ENCODE results near the gene GATA3.
"Not testable (repeated sequence)": the region's sequence is repeated elsewhere in the genome, so short reads cannot be mapped to it uniquely, and the experiment has no call there.

GATA3 gene

GRCh38 chr10:8054494-8055407 is at the start of gene GATA3:
GATA3 (plus strand) TSS chr10:8054688; CDS start chr10:8055656, 968 bp downstream.
- peak; percentile 53 to 69 (median 61) for DNase-seq (ENCODE audit: low read depth in 3 of 3, low spot score in 1 of 3)

DNA sequence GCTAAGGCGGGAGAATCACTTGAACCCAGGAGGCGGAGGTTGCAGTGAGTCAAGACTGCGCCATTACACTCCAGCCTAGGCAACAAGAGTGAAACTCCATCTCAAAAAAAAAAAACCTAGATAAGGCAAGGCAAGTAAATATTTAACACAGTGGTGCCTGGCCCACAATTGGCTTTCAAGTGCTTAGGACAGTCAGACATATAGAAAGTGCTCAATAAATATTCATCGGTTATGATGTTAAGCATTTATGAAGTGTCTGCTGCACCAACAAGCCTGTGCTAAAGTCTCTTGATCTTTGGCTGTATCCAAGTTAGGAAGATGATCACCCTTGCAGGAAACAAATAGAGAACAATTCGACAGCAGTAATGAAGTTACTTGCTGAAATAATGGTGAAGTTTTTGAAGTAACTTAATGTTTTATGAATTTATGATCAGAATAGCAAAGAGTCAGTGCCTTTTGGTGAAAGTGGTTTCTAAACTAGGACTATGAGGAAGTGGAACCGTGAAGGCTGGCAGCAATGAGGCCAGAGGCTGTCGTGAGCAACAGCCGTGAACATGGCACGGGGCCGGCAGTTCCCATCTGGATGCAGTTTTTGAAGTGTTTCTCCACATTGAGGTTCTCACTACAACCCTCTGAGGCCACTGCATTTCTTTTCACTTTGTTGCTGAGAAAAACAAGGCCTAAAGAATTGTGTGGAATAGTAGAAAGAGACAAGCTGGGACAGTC is 48.1 kb upstream of the GATA3 start:
- no peak for DNase-seq (ENCODE audit: low read depth in 3 of 3, low spot score in 1 of 3)

DNA sequence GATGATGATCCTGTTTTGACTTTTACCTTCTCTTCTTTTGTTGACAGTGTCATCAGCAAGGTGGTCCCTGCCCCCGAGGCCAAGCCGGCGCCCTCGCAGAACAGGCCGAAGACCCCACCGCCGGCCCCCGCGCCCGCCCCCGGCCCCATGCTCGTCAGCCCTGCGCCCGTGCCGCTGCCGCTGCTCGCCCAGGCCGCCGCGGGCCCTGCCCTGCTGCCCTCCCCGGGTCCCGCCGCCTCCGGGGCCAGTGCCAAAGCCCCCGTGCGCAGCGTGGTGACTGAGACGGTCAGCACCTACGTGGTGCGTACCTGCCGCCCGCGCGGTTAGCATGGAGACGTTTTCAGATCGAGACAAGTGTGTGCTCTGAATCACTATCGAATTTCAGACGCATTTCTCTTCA is 45.5 kb upstream of the GATA3 start:
- DNase-seq (ENCODE audit: low read depth in 3 of 3, low spot score in 1 of 3), result no peak

GRCh38 chr10:8013006-8013405 is 41.5 kb upstream of the GATA3 start:
- DNase-seq (ENCODE audit: low read depth in 3 of 3, low spot score in 1 of 3), result no peak

DNA sequence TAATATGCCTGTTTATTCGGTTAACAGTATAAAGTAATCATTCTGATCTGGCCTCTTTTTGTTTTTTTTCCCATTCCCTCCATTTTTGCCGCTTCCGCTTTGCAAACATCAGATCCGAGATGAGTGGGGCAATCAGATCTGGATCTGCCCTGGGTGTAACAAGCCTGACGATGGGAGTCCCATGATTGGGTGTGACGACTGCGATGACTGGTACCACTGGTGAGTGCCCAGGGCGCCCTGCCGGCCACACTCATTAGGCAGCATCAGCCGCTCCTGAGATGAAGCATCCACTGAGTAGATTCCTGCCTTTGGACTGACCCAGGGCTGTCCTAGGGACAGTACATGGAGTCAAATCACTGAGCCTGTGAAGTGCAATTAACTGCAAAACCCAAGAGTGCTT is 40.9 kb upstream of the GATA3 start:
- no peak for DNase-seq (ENCODE audit: low read depth in 3 of 3, low spot score in 1 of 3)

GRCh38 chr10:8014649-8015048 is 39.8 kb upstream of the GATA3 start:
- no peak for DNase-seq (ENCODE audit: low read depth in 3 of 3, low spot score in 1 of 3)

DNA sequence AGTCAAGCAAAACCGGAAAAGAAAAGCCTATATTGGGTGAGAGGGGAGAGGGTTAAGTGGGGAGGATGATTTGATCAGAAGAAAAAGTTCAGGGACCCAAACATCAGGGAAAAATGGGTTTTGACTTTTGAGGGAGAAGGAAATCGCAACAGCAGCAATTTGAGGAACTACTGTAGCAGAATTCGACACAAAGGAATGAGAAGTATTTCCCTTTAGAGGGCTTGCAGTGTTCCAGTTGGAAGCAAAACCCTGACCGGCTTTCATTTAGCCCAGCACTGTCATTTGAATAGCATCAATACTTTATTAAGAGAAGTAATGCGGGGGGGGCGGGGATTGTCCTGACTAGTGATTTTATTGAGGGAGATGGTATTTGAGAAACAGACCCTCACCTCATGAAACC is 37.2 kb upstream of the GATA3 start:
- DNase-seq (ENCODE audit: low read depth in 3 of 3, low spot score in 1 of 3), result no peak

GRCh38 chr10:8023321-8023720 is 31.2 kb upstream of the GATA3 start:
- DNase-seq (ENCODE audit: low read depth in 3 of 3, low spot score in 1 of 3), result no peak

GRCh38 chr10:8023851-8024250 is 30.6 kb upstream of the GATA3 start:
- no peak for DNase-seq (ENCODE audit: low read depth in 3 of 3, low spot score in 1 of 3)

DNA sequence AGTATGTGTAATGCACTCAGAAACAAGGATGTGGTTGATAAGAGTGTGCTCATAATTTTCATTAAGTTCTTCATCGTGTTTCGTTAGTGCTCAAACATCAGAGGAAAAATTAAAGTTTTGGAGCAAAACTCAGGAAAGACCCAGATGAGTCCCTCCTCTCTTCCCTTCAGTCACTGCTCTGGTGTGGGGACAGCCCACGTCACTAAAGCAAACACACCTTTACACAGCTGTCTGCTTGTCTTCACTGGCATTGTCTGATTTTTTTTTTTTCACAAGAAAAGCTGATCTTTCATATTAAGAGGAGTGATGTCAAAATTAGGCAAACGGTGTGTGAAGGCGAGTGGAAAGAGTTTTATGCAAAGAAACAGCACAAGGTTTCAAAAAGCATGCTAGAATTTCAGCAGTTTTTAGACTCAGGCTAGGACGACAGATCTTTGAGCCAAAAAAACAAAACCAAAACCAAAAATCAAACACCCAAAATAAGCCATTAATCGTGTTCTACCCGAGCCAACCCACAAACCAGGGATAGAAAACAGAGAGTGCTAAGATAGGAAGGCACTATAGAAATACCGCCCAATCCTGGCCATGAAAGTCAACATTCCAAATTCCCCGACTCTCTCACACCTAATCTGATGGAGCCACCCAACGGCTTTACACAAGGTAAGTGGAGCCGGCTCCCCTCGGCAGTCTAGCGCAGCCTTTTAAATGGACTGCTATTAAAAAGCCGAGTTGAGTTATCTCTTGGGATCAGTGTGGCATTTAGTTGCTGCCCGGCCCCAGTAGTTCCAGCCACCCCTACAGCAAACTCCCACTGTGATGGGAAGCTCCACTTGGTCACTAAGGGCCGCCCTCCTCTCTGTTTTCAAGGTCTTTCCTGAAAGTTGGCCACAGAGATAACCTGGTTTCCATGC is 27.9 kb upstream of the GATA3 start:
- no peak for DNase-seq (ENCODE audit: low read depth in 3 of 3, low spot score in 1 of 3)

DNA sequence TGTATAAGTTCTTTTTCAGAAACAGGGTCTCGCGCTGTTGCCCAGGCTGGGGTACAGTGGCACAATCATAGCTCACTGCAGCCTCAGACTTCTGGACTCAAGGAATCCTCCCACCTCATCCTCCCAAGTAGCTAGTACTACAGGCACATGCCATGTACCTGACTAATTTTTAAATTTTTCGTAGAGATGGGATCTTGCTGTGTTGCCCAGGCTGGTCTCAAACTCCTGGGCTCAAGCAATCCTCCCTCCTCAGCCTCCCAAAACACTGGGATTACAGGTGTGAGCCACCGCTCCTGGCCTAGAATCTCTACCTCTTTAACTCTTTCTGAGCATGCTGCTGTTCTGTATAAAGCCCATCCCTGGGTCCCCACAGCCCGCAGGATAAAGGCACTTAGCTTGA is 23.3 kb upstream of the GATA3 start:
- DNase-seq (ENCODE audit: low read depth in 3 of 3, low spot score in 1 of 3), result not testable (repeated sequence)

GRCh38 chr10:8032558-8032957 is 21.9 kb upstream of the GATA3 start:
- no peak for DNase-seq (ENCODE audit: low read depth in 3 of 3, low spot score in 1 of 3)

- DNase-seq (ENCODE audit: low read depth in 3 of 3, low spot score in 1 of 3), result no peak
These were observed 20.5 kb upstream of the GATA3 start for GRCh38 chr10:8033812-8034465.

DNA sequence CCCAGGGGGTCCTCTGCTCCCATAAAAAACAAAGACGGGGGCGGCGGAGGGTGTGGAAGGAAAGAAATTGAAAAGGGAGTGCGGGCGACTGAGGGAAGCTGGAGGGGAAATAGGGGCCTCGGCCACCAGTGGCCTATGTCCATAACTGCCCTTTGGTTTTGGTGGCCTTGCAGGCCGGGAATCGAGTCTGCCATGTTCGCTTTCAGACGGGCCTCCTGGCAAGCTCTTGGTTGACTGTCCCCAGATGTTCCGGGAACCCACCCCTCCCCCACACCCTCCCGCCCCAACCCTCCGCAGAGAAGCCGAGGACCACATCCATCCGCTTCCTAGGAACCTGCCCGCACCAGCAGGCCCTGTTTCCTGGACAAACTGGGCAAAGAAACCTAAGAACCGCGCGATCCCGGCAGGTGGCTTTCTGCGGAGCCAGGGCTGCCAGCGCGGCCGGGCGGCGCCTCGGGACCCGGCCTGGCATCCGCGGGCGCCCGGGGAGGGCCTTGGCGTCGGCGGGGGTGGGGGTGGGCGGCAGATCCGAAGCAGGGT is 20.0 kb upstream of the GATA3 start:
- DNase-seq (ENCODE audit: low read depth in 3 of 3, low spot score in 1 of 3), result no peak

- no peak for DNase-seq (ENCODE audit: low read depth in 3 of 3, low spot score in 1 of 3)
These were observed 19.4 kb upstream of the GATA3 start for GRCh38 chr10:8035006-8035640.

DNA sequence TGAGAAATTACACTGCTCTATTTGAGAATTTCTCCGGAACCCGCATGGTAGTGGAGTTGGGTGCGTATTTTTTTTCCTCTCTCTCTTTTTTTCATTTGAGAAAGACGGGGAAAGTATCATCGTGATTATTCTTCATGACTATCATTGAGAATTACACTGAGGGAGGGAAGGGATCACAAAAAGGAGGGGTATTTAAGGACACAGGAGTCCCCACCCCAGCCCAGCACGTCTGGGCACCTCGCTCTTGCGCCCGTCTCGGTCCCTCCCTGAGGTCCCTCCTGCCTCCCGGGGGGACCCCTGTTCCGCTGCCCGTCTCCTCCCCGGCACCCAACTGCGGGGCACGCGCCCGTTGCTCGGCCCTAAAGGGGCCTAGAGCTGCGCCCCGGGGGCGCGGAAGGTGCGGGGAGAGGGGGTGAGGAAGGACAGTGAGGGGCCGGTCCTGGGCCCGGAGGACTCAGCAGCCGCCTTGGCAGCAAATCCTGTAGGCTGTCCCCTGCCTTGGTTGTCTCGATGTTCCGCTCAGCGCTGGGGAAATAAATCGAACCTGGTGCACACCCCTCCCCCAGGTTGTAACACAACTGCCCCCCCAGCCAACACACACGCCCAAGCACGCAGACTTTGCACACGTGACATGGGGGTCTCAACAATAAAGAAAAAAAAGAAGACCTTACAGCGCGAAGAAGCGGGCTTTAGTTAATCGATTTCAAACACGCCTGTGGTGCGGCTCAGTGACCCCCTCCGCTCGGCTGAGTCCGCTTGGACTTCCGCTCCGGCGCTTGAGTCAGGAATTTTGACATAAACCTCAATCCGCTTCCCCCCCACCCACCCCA is 18.6 kb upstream of the GATA3 start:
- DNase-seq (ENCODE audit: low read depth in 3 of 3, low spot score in 1 of 3), result no peak

GRCh38 chr10:8036506-8037198 is 17.8 kb upstream of the GATA3 start:
- no peak for DNase-seq (ENCODE audit: low read depth in 3 of 3, low spot score in 1 of 3)

- no peak for DNase-seq (ENCODE audit: low read depth in 3 of 3, low spot score in 1 of 3)
These were observed 17.2 kb upstream of the GATA3 start for GRCh38 chr10:8037199-8037801.
